Measurements from ENCODE around the gene CCDC148.

GRCh38 chr2:158317642-158318041 is 138.9 kb downstream of the CCDC148 start:
- no peak for TF ChIP-seq CTCF (IDR thresholded peaks at IDR 0.05)
- no peak for TF ChIP-seq POLR2A (IDR thresholded peaks at IDR 0.05)

Data from testis (tissue), 2 donors.